ENCODE results near the gene BABAM1. TPM values are rescaled to one million over a fixed set of nuclear protein-coding genes. Genes with fewer than 3 reads are reported as not detected.

Gene BABAM1
- total RNA-seq, 4 donors from 2014 or later = 58.1 to 240 (median 97.2) TPM

DNA sequence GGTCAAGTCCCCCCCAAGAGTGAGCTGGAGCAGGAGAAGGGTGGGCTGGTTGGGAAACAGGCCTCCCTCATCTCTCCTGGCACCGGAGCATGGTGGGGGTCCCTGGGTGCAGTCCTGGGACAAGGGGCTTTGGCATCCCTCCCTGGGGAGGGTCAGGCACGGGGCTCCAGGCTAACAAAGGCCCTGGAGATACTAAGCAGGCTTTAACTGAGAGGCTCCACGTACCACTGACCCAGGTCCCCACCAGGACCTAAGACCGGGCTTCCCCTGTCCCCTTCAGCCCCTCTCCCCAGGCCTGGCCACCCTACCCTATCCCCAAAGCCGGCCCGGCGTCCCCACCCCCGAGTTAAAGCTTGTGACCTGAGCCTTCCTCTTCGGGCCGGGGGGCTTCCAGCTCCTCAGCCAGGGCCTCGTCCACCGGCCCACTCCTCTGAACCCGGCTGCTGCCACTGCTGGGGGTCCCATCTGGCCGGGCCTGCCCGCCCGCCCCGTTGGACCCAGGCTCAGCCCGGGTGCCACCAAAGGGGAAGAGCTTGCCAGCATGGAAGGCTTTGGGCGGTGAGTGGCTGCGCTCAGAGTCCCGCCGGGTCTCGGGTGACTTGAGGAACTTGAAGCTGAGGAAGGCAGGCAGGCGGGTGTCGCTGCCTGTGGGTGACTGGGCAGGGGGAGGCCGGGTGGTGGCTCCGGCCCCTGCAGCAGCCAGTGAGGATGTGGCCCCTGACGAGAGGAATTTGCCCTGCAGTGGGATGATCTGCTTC lies 57.3 kb downstream of the BABAM1 start:
- no peak overlapping the region for H3K4me3 ChIP-seq
- H3K9me3 ChIP-seq = no peaks in the 10 kb centered on the region
- H3K27ac ChIP-seq = no peak overlapping the region
- TF ChIP-seq, protein P1, sequence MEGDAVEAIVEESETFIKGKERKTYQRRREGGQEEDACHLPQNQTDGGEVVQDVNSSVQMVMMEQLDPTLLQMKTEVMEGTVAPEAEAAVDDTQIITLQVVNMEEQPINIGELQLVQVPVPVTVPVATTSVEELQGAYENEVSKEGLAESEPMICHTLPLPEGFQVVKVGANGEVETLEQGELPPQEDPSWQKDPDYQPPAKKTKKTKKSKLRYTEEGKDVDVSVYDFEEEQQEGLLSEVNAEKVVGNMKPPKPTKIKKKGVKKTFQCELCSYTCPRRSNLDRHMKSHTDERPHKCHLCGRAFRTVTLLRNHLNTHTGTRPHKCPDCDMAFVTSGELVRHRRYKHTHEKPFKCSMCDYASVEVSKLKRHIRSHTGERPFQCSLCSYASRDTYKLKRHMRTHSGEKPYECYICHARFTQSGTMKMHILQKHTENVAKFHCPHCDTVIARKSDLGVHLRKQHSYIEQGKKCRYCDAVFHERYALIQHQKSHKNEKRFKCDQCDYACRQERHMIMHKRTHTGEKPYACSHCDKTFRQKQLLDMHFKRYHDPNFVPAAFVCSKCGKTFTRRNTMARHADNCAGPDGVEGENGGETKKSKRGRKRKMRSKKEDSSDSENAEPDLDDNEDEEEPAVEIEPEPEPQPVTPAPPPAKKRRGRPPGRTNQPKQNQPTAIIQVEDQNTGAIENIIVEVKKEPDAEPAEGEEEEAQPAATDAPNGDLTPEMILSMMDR (IDR thresholded peaks at IDR 0.05) = no peak
- no peak for TF ChIP-seq POLR2A (IDR thresholded peaks at IDR 0.05)
- peaks cover 0 to 7% of the 10 kb centered on the region in 2 donors for H3K27me3 ChIP-seq
- no peak for DNase-seq
- intact Hi-C loops (cut with DNase I; ENCODE audit: low total_unique reads) = no loop called here
- peaks cover 0 to 20% of the 10 kb centered on the region in 2 donors for H3K4me1 ChIP-seq
- no peaks in the 10 kb centered on the region for H3K36me3 ChIP-seq

DNA sequence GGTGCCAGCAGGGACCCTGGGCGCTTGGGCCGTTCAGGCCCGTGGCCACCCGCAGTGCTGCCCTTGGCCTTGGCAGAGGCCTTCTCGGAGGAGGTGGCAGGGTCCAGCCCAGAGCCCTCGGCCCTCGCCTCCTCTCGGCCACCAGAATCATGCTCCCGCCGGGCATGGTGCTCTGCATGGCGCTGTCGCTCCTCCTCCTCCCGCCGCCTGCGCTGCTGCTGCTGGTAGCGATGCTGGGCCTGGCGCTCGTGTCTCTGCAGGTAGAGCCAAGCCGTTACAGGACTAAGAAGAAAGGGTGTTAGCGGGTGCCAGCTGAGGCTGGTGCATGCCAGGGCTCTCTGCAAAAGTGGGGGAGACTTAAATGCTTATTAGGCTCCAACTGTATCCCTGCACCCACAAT lies 57.9 kb downstream of the BABAM1 start:
- Histone ChIP-seq H3K9me3 (no peaks in the 10 kb centered on the region), H3K27ac (no peak overlapping the region), H3K4me3 (no peak overlapping the region), H3K27me3 (peaks cover 0 to 12% of the 10 kb centered on the region in 2 donors), H3K36me3 (no peaks in the 10 kb centered on the region), H3K4me1 (peaks cover 0 to 20% of the 10 kb centered on the region in 2 donors)
- DNase-seq = no peak
- TF ChIP-seq, protein P1 (IDR thresholded peaks at IDR 0.05) = no peak
- TF ChIP-seq POLR2A (IDR thresholded peaks at IDR 0.05) = no peak
- intact Hi-C loops (cut with DNase I; ENCODE audit: low total_unique reads) = no loop called here

DNA sequence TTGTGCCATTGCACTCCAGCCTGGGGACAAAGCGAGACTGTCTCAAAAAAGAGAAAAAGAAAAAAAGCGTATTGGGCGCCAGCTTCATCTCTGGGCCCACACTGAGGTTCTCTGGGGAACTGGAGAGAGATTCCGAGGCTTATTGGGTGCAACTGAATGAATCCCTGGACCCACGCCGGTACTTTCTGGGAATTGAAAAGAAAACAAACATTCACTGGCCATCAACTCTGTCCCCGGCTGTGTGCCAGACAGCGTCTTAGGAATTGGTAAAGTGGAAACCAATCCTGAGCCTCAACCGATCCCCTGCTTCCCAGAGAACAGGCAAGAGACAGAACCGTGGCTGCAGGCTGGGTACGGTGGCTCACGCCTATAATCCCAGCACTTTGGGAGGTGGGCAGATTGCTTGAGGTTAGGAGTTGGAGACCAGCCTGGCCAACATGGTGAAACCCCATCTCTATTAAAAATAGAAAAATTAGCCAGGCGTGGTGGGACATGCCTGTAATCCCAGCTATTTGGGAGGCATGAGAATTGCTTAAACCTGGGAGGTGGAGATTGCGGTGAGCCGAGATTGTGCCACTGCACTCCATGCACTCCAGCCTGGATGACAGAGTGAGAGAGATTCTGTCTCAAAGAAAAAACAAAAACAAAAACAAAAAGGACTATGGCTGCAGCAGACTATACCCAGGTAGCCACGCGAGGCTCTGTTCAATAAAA lies 58.8 kb downstream of the BABAM1 start:
- Histone ChIP-seq H3K27ac (no peak overlapping the region), H3K4me1 (peaks cover 0 to 20% of the 10 kb centered on the region in 2 donors), H3K27me3 (peaks cover 0 to 12% of the 10 kb centered on the region in 2 donors), H3K9me3 (no peaks in the 10 kb centered on the region), H3K36me3 (no peaks in the 10 kb centered on the region), H3K4me3 (no peak overlapping the region)
- intact Hi-C loops (cut with DNase I; ENCODE audit: low total_unique reads) = no loop called here
- no peak for DNase-seq
- TF ChIP-seq, protein P1 (IDR thresholded peaks at IDR 0.05) = no peak
- no peak for TF ChIP-seq POLR2A (IDR thresholded peaks at IDR 0.05)

DNA sequence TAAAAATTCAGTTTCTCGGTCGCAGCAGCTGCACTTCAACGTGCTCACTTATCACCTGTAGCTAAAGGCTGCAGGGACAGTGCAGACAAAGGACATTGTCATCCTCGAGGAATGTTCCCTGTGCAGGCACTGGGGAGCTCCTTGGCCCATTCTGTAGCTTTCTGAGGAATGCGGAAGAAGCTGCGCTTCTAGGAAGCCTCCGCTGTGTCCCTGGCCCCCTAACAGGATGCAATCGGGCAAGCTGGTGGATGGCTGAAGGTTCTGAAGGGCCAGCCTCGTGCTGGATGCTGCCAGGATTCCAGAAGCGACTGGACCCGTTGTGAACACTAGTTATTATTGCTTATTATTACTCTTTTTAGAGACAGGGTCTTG lies 59.3 kb downstream of the BABAM1 start:
- intact Hi-C loops (cut with DNase I; ENCODE audit: low total_unique reads) = no loop called here
- TF ChIP-seq POLR2A (IDR thresholded peaks at IDR 0.05) = no peak
- TF ChIP-seq, protein P1 (IDR thresholded peaks at IDR 0.05) = no peak
- Histone ChIP-seq H3K9me3 (no peaks in the 10 kb centered on the region), H3K27ac (no peak overlapping the region), H3K4me1 (peaks cover 0 to 20% of the 10 kb centered on the region in 2 donors), H3K36me3 (no peaks in the 10 kb centered on the region), H3K27me3 (peaks cover 0 to 12% of the 10 kb centered on the region in 2 donors), H3K4me3 (no peak overlapping the region)
- no peak for DNase-seq

DNA sequence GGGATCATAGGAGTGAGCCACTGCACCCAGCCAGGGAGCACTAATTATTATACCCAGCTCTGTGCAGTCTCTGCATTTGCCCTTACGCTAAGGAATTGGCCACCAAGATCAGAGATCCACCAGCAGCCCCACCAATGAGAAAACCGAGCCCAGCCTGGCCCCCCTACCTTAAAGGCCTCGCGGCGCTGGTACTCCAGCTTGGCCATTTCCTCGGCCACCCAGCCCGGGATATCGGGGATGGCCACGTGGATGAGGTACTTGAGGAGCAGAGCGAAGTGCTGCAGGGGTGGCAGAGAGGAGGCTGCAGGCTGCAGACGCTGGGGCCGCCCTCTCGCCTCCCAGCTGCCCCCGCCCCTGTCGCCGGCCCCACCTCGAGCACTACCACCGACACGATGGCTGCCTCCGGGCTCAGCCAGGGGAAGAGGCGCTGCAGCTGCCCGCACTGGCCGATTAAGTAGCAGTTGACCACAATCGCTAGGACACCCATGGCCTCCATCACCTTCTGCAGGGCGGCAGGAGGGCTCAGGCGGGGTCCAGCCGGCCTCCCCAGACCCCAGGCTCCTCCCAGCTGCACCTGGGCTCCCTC lies 59.9 kb downstream of the BABAM1 start:
- no peak overlapping the region for H3K27ac ChIP-seq
- no peaks in the 10 kb centered on the region for H3K36me3 ChIP-seq
- TF ChIP-seq, protein P1 (IDR thresholded peaks at IDR 0.05) = no peak
- TF ChIP-seq POLR2A (IDR thresholded peaks at IDR 0.05) = no peak
- no peaks in the 10 kb centered on the region for H3K9me3 ChIP-seq
- no peak overlapping the region for H3K4me3 ChIP-seq
- DNase-seq = no peak
- intact Hi-C loops (cut with DNase I; ENCODE audit: low total_unique reads) = no loop called here
- H3K4me1 ChIP-seq = peaks cover 0 to 20% of the 10 kb centered on the region in 2 donors
- peaks cover 0 to 12% of the 10 kb centered on the region in 2 donors for H3K27me3 ChIP-seq

Data from uterus (tissue), 4 donors.